NCI-H128 (cell line): ENCODE results near the gene GLRA1.
"Not testable (repeated sequence)": the region's sequence is repeated elsewhere in the genome, so short reads cannot be mapped to it uniquely, and the experiment has no call there.

Experiments used
- DNase-seq: peaks from one replicate; lab custom pipeline; 2025; ENCODE audit not compliant: unreplicated experiment; lab: John Stamatoyannopoulos, UW

The GLRA1 gene

DNA sequence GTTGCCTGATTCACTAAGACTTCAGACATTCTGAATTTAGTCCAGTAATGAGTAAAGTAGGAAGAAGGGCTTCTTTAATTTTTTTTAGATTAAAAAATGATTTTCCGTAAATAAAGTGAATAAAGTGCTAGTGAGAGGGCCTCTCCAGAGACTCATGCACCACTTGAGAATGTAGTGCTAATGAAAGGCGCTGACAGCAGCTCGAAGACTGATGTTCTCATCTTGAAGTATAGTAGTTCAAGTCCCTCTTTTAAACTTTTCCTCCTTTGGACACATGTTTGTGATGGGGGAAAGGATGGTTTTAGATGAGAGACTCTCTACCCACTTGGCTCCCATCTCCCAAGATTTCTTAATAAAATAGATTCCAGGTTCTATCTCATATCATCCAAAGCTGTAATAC is 104.4 kb downstream of the GLRA1 start:
- no peak for DNase-seq

GRCh38 chr5:151819830-151820229 is 104.8 kb downstream of the GLRA1 start:
- DNase-seq, result no peak

GRCh38 chr5:151815051-151815450 is 109.6 kb downstream of the GLRA1 start:
- no peak for DNase-seq

DNA sequence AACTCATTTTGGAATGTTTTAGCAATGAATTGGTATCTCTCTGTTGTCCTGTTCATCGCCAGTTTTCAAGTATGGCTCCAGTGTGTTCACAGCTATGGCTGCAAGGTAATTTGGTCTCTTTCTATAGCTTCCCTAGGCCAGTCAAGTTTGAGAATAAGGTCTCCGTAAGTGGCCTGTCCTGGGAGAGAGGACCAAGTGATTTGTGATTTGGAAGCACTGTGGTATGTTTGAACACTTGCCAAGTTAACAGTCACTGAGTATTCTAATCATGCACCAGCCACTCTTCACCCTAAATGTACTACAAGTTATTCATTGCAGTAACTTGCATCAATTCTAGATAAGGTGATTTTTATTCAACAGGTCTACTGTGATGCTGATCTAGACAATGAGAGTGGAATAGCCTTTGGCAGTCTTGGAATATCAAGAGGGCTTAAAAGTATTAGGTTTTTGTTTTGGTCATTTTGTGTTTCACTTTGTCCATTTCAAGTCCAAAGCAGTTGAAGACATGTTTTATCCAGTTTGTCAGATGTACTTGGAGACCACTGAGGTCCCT is 111.8 kb downstream of the GLRA1 start:
- DNase-seq, result no peak

- no peak for DNase-seq
Observed at GRCh38 chr5:151811593-151812321, 112.9 kb downstream of the GLRA1 start.

- no peak for DNase-seq
Observed at GRCh38 chr5:151810897-151811296, 113.8 kb downstream of the GLRA1 start.

- no peak for DNase-seq
Observed at GRCh38 chr5:151810449-151810848, 114.2 kb downstream of the GLRA1 start.

DNA sequence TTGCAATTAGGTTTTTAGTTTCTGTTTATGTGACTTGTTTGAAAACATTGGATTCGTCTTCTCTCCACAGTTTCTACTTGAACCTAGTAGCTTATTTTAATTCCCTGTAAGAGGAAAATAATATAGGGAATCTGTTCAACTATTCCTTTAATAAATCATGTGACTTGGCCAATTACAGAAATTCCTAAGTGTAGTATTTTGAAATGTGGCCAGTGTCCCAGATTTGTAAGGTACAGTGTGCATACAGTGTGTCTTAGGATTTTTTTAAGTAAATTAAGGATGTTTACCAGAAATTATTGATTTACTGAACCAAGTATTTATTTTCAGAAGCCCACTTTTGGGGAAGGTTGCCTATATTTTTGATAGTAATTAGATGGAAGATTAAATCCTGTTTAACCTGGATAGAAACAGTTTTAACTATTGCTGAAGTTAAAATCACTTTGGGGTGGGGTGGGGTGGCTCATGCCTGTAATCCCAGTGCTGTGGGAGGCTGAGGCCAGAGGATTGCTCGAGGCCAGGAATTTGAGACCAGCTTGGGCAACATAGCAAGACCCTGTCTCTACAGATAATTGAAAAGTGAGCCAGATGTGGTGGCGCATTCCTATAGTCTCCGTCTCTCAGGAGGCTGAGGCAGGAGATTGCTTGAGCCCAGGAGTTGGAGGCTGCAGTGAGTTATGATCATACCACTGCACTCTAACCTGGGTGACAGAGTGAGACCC is 116.0 kb downstream of the GLRA1 start:
- no peak for DNase-seq

- DNase-seq, result no peak
Observed at GRCh38 chr5:151805414-151806223, 119.0 kb downstream of the GLRA1 start.

DNA sequence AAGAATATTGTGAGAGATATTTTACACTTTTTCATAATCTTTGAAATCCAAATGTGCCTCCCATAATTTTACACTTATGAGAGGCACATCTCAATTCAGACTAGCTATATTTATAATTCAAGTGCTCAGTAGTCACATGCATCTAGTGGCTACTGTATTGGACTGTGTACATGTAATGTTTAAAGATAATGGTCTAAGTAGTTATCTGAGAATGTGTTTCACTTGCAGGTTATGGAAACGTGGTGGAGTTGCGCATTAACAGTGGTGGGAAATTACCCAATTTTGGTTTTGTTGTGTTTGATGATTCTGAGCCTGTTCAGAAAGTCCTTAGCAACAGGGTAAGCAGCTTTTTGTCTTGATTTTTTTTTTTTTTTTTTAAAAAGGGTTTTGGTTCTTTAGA is 124.1 kb downstream of the GLRA1 start:
- no peak for DNase-seq

DNA sequence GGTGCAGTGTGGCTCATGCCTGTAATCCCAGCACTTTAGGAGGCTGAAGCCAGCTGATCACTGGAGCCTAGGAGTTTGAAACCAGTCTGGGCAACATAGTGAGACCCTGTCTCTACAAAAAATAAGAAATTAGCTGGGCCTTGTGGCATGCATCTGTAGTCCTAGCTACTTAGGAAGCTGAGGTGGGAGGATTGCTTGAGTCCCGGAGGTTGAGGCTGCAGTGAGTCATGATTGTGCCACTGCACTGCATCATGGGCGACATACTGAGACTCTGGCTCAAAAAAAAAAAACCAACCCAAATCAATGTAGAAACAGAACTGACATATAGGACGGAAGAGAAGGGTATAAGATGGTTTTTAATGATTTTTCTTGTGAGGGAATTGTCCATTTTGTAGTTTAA is 125.2 kb downstream of the GLRA1 start:
- no peak for DNase-seq

GRCh38 chr5:151798674-151799073 is 126.0 kb downstream of the GLRA1 start:
- no peak for DNase-seq

DNA sequence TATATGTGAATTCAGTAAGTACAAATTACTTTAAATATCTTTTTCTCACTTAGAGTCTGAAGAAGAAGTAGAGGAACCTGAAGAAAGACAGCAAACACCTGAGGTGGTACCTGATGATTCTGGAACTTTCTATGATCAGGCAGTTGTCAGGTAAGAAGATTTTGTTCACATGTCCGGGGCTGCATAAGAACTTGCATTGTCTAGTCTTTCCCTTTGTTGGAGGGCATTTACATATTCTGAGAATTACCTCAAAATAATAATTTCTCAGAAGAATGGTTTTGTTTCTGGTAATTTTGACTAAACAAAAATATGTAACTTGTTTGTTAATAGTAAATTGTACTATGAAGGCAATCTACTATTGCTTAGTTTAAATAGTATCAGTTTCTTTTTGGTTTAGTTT is 129.2 kb downstream of the GLRA1 start:
- no peak for DNase-seq

- no peak for DNase-seq
Observed at GRCh38 chr5:151793358-151793757, 131.3 kb downstream of the GLRA1 start.

- no peak for DNase-seq
Observed at GRCh38 chr5:151787817-151788216, 136.8 kb downstream of the GLRA1 start.

- DNase-seq, result no peak
Observed at GRCh38 chr5:151786468-151786867, 138.2 kb downstream of the GLRA1 start.

GRCh38 chr5:151784141-151784540 is 140.5 kb downstream of the GLRA1 start:
- no peak for DNase-seq

DNA sequence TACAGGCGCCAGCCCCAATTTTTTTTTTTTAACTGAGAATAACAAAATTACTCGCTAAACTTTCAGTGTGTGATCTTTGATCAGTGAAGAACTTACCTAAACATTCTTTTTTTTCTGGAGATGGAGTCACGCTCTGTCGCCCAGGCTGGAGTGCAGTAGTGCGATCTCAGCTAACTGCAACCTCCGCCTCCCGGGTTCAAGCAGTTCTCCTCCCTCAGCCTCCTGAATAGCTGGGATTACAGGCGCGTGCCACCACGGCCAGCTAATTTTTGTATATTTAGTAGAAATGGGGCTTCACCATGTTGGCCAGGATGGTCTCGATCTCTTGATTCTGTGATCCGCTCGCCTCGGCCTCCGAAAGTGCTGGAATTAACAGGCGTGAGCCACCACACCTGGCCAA is 141.0 kb downstream of the GLRA1 start:
- not testable (repeated sequence) for DNase-seq

DNA sequence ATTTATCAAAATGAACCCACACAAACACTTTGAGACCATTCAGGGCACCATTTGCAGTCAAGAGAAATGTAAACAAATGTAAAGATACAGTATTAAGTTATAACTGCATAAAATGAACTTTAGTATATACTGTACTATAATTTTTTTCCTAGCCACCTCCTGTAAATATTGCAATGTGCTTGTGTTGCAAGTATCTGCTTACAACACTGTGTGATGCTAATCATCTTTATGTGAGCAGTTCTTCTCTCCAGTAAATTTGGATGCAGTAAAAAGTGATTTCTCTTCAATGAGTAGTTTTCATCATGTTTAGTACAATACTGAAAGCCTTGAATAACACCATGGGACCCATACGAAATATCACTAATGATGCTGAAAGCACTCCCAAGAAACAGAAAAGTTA is 143.4 kb downstream of the GLRA1 start:
- no peak for DNase-seq

- DNase-seq, result no peak
Observed at GRCh38 chr5:151780348-151780747, 144.3 kb downstream of the GLRA1 start.

DNA sequence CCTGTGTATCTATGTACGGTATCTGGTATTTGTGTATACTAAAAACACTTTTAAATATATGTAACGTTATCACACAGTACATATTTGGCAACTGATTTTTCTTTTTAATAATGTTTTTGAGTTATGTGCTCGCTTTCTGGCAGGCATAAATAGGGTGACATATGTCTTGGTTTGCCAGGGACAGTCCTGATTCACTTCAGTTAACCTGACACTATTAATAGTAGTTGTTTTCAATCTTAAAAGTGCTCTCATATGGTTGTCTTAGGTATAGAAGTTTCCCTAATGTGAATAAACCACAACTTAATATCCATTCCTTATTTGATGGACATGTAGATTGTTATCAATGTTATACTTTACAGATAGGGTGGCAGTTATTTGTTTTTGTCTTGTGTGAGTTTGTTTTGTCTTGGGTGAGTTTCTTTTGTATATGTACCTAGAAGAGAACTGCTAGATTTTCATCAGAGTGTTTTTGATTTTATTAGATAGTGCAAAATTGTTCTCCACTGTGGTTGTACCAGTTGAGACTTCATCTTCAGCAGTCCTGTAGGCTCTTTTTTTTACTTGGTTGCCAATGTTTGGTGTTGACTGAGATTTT is 145.0 kb downstream of the GLRA1 start:
- DNase-seq, result no peak
